ENCODE measurements around the gene DHX9. TPM values are rescaled to one million over a fixed set of nuclear protein-coding genes. Genes with fewer than 3 reads are reported as not detected.

Gene DHX9
- total RNA-seq, 4 donors from 2014 or later = 79.5 to 104 (median 91.8) TPM

GRCh38 chr1:182925661-182926060, 86.5 kb downstream of the DHX9 start:
- WGBS, 2 donors (ENCODE audit: low coverage in 1 of 2) = 48 to 71% methylated on average over 1 of the region's 1 CpG
- no peak overlapping the region for H3K4me3 ChIP-seq
- H3K9me3 ChIP-seq = no peaks in the 10 kb centered on the region
- TF ChIP-seq CTCF (IDR thresholded peaks at IDR 0.05) = no peak
- TF ChIP-seq EP300 (IDR thresholded peaks at IDR 0.05) = no peak
- no peak overlapping the region for H3K27ac ChIP-seq
- no peaks in the 10 kb centered on the region for H3K4me1 ChIP-seq
- no peaks in the 10 kb centered on the region for H3K27me3 ChIP-seq
- no peaks in the 10 kb centered on the region for H3K36me3 ChIP-seq
- no peak for ATAC-seq

- 85 to 100% methylated on average over 1 of the region's 1 CpG for WGBS, 2 donors (ENCODE audit: low coverage in 1 of 2)
- no peaks in the 10 kb centered on the region for H3K4me1 ChIP-seq
- no peak overlapping the region for H3K4me3 ChIP-seq
- no peaks in the 10 kb centered on the region for H3K27me3 ChIP-seq
- no peaks in the 10 kb centered on the region for H3K36me3 ChIP-seq
- H3K9me3 ChIP-seq = no peaks in the 10 kb centered on the region
- TF ChIP-seq POLR2AphosphoS5 (IDR thresholded peaks at IDR 0.05) (no peak), CTCF (IDR thresholded peaks at IDR 0.05) (no peak), POLR2A (IDR thresholded peaks at IDR 0.05) (no peak), EP300 (IDR thresholded peaks at IDR 0.05) (no peak)
- ATAC-seq = no peak
- H3K27ac ChIP-seq = no peak overlapping the region
These were observed 88.7 kb downstream of the DHX9 start for GRCh38 chr1:182927693-182928433.

- Histone ChIP-seq H3K36me3 (no peaks in the 10 kb centered on the region), H3K4me3 (no peak overlapping the region), H3K9me3 (no peaks in the 10 kb centered on the region), H3K27ac (no peak overlapping the region), H3K4me1 (no peaks in the 10 kb centered on the region), H3K27me3 (no peaks in the 10 kb centered on the region)
- TF ChIP-seq POLR2AphosphoS5 (IDR thresholded peaks at IDR 0.05) (no peak), CTCF (IDR thresholded peaks at IDR 0.05) (no peak), POLR2A (IDR thresholded peaks at IDR 0.05) (no peak), EP300 (IDR thresholded peaks at IDR 0.05) (no peak)
- WGBS, 2 donors (ENCODE audit: low coverage in 1 of 2) = 77 to 90% methylated on average over 1 of the region's 1 CpG
- no peak for ATAC-seq
These were observed 91.8 kb downstream of the DHX9 start for GRCh38 chr1:182930985-182931384.

GRCh38 chr1:182935716-182936115, 96.6 kb downstream of the DHX9 start:
- H3K9me3 ChIP-seq = no peaks in the 10 kb centered on the region

More at GRCh38 chr1:182935716-182936115, 96.6 kb downstream of the DHX9 start:
- no peaks in the 10 kb centered on the region for H3K4me1 ChIP-seq
- no peak overlapping the region for H3K4me3 ChIP-seq
- H3K27me3 ChIP-seq = no peaks in the 10 kb centered on the region
- no peak overlapping the region for H3K27ac ChIP-seq
- no peak for TF ChIP-seq POLR2AphosphoS5 (IDR thresholded peaks at IDR 0.05)
- no peak for ATAC-seq
- no peaks in the 10 kb centered on the region for H3K36me3 ChIP-seq

Other genes starting within 250 kb of the DHX9 start
- gene RGS16, start 235.0 kb upstream of the DHX9 start, total RNA-seq = 10 to 100 TPM in 1 of 4 donors, 1 to 10 TPM in 2, under 1 TPM in 1; 0.47 to 10.6 (median 2.1) TPM
- gene RGS8, start 154.8 kb upstream of the DHX9 start, total RNA-seq = not detected
- 10 to 100 TPM in 1 of 4 donors, 1 to 10 TPM in 3; 6.8 to 10.2 (median 7.9) TPM for gene NPL, start 49.6 kb upstream of the DHX9 start, total RNA-seq
- not detected for gene SHCBP1L, start 113.8 kb downstream of the DHX9 start, total RNA-seq
- gene LAMC1, start 184.1 kb downstream of the DHX9 start, total RNA-seq = 100 to 1,000 TPM; 363 to 528 (median 514) TPM